CD4-positive, alpha-beta T cell treated with Interleukin-15 for 1 hour (primary cell): ENCODE data around the gene QKI.
A peak's percentile ranks its signal among the peaks of the same experiment; 100 is the strongest.
"Not testable (repeated sequence)": the region's sequence is repeated elsewhere in the genome, so short reads cannot be mapped to it uniquely, and the experiment has no call there.

Experiments
- DNase-seq: peaks from one replicate; pipeline ENCODE4 v3.0.0-alpha.2; 2020

QKI gene

DNA sequence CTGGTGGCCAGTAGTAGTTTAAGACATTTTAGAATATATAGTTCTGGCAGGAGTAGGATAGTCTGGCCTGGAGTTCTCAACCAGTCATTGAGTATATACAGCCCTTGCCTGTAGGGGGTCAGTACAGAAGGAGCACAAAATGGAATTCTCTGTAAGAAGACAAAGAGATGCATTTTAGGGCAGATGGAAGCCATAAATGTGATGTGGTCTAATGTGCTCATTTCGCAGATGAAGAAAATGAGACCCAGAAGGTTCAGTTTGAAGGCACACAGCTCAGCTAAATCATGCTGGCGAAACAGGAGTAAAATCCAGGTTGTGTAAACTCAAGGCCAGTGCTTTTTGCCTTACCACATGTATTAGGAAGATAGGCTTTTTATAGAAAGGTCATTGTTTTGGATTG is 29.6 kb downstream of the QKI start:
- DNase-seq: no peak

DNA sequence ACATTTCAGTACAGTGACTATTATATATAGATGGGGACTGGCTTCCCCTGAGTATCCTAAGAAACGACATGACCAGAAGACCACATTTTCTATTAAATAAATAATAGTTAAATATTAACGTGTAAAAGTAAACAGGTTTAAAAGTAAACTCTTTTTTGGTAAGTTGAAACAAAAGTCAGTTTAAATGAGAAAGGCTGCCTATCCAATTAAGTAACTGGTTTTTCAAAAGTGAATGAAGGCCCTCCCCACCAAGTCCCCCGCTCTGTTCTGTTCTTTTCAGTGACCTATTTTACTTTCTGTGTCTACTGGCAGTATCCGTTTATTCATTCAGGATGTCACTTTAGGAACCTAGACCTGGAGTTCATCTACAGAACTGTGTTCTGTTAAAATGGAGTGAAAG is 32.0 kb downstream of the QKI start:
- DNase-seq: no peak

DNA sequence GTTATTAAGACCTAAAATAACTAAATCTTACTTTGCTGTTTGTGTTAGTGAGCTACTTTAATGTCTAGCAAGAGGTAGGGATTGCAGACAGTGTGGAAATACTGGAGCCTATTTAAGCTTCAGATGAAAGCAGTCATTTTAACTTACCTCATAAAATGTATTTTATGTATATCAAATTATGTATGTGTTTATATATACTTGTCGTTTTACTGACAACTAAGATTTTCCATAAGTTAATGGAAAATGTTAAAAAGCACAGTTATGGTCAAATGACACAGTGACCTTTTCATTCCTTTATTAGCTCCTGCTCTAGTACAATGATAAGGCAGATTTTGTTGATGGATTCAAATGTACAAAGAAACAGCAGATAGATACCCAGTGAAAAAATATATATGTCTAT is 34.6 kb downstream of the QKI start:
- no peak for DNase-seq

DNA sequence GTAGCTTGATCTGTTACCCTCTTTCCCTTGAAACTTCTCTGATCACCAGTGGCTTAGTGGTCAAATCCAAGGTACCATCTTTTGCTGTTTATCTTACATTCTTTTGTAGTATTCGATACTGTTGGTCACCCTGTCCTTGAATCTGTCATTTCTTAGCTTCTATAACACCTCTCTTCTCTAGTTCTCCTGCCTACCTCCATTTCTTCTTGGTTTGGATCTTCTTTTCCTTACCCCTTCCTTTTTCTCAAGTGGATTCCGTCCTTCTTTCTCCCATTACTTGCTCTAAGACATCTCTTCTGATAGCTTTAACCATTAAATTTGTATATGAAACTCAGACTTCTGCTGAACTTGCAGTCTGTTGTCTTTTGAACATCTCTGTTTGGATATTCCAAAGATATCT is 39.9 kb downstream of the QKI start:
- DNase-seq: no peak

DNA sequence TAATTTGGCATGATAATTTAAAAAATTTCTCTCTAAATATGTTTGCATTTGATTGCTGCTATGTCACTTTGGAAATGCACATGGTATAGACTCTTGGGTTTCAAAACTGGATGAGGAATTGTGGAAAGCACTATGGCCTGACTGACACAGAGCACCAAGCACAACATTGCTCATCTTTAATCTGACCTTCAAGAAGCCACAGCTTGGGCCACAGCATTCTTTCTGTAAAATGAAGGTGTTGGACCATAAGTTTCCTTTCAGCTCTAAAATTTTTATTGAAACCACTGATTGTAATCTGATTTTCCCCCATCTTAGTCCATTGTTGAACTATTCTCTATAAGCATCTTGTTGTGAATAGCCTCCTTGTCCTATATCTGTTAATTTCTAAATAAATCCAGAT is 41.0 kb downstream of the QKI start:
- no peak for DNase-seq

DNA sequence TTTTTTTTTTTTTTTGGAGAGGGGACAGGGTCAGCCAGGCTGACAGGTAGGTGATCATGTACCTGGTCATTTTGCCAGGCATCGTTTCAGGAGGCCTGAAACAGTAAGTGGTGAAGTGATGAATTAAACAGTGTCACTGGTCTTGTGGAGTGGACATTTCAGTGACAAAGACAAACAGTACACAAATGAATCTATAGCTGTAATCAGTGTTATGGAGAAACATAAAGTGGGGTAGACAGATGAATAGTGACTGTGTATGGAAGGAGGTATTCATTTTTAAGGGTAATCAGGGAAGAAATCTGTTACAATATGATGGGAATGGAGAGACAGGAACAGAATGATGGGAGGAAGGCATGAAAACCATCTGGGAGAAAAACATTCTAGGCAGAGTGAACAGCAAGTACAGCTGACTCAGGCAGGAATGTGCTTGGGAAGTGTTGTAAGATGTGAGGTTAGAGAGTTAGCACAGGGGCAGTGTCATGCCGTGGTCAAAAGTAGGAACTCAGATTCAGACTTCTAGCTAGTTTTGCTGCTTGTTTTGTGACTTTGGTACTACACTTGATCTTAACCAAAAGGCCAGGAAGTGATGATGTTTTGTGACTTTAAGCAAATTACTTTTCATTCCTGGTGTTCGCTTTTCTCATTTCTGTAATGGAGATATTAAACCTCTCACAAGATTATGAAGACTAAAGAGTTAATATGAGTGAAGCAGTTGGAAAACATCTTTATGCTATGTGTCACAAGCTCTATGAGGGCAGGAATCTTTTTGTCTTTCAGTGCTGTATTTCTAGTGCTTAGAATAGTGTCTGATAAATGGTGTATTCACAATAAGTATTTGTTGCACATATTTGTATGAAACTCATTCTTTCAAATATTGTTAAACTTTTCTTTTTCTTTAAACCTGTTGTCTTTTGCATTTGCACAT is 43.4 kb downstream of the QKI start:
- peak; percentile 20 for DNase-seq

DNA sequence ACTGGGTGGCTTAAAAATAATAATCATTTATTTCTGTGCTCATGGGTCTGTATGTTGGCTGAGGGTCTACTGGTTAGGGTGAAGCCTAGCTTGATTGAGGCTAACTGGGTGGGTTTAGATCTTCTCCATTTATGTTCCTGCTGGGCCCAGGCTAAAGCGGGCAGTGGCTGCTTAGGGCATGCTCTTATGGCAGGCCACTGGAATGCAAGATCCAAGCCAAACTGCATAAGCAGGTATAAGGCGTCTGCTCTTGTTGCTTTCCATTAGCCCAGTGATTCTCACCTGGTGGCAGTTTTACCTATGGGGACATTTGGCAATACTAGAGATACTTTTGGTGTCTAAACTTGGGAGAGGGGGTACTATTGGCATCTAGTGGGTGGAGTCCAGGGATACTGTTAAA is 44.5 kb downstream of the QKI start:
- no peak for DNase-seq

DNA sequence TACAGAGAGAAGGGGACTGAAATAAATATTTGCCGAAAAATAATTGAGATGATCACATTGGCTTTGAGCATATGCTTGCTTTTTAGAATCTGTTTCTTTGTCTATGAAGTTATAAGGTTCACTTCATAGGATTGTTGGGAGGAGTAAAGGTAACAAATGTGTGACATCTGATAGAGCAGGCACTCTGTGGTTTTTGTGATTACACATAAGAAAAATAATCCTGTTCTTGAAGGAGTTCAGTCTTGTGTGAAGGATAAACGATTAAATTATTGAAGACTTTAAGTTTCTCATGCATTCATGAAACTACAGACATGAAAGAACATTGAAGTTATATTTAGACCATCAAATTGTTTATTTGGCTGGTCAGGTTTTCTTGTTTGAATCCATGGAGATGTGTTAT is 45.0 kb downstream of the QKI start:
- DNase-seq: no peak

DNA sequence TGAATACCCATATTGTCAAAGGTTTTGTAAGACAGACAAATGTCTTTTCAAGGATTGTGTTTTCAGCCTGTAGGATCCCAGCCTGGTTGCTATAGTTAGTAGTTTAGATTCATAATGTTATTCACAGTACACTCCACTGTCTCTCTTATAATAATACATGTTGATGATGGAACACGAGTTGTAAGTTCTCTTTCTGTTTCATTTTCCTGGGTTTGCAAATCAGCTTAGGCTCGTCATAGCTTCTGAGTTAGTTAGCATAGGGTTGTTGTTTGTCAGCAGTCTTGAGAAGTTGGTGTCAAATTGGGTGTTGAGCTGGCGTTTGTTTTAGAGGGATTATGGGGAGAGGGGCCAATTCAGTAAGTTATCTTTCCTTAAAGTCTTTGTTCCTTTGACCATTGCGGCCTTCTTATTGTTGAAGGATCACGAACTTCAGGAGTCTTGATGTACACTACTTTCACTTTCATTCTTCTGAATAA is 45.8 kb downstream of the QKI start:
- DNase-seq: no peak

DNA sequence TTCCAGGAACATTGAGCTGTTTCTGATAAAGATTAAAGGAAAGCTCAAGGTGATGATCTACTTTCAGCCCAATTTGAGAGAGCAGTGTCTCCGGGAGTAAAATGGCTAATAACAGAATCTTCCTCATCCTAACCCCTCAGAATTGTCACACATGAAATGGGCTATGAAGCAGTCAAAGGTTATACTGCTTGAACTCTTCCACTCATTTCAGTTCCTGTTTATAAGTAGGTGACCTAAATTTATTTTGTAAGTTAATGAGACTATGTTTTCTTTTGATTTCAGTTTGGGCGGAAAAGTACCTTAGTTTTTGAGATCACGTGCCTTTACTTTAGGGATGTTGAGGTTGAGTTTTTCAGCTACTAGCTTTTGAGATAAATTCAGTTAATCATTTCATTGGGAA is 47.2 kb downstream of the QKI start:
- DNase-seq: no peak

DNA sequence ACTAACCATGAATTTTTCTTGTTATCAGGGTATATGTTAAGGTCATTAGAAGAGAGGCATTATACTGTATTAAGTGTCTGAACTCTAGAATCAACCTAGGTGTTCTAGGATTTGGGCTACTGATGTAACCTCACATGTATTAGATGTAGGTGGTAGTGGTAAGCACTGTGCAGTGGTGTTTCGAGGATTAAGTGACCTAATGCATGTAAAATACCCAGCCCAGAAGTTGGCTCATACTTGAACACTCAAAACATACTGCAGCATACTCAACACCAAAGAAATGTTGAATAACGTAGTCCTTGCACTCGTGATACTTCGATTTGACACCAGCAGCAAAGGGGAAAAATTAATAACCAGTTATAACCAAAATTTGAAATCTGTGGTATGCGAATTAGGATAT is 48.7 kb downstream of the QKI start:
- DNase-seq: no peak

DNA sequence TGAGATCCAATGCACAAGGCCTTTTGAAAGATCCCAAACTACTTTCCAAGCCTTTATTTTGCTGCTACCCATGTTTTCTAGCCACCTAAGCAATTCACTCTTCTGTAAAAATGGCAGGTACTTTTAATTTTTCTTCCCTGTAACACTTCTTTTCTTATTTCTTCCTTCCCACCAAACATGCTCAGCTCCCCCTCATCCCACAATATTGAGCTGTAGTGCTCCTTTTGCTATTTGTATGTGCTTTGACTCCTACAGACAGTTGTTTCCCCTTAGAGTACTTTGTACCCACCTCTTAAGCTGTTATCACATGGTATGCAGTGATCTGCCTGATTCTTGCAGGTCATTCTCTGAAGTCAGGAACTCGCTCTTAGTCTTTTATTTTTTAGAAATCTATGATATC is 49.3 kb downstream of the QKI start:
- no peak for DNase-seq

DNA sequence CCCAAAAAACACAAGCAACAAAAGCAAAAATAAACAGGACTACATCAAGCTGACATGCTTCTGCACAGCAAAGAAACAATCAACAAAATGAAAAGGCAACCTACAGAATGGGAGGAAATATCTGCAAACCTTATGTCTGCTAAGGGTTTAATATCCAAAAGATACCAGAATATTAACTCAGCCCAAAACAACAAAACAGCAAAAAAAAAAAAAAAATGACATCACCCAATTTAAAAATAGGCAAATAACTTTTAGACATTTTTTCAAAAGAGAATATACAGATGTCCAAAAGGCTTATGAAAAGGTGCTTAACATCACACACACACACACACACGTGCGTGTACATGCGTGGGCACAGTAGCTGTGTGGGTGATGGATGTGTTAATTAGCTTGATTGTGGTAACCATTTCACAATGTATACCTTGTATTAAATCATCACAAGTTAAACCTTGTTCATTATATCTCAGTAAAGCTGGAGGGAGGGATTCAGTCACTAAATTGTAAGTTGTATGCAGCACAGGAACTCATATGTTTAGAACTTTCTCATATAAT is 52.4 kb downstream of the QKI start:
- no peak for DNase-seq

DNA sequence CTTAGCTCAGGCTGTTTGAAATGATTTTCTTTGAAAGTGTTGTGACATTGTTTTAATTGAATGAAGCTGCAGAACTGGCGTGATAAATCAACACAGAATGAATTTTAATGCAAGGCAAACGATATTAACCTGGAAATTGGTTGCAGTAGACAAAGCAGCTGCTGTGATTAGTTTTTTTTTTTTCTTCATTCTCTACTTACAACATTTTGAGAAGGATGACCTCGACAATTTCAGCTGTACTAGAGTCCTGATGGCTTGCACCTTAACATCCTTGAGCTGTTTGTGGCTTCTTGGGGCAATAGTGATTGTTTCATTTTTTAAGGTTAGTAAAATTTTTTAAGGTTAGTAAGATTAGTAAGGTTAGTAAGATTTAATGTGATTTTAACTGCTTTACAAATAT is 54.2 kb downstream of the QKI start:
- no peak for DNase-seq

DNA sequence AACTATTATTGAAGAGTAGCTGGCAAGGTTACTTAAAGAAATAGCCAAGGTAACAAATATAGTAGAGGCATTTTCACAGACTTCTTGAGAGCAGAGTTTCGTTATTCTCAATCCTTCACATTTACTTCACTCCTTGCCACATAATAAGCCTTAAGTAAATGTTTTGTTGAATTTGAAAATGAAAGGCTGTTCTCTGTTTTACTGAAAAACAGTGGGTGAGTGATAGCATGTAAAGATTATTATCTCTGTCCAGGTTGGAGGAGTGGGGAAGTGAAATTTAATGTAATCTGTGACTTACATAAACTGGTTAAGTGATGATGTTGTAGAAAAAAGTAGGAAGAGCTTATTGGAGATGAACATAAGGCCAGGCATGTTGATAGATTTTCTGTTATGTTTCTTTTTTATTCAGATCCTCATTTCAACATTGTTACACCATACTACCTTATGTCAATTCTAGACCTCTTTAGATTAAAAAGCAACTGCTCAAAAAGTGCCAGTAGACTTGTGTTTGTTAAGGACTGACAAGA is 55.0 kb downstream of the QKI start:
- no peak for DNase-seq

DNA sequence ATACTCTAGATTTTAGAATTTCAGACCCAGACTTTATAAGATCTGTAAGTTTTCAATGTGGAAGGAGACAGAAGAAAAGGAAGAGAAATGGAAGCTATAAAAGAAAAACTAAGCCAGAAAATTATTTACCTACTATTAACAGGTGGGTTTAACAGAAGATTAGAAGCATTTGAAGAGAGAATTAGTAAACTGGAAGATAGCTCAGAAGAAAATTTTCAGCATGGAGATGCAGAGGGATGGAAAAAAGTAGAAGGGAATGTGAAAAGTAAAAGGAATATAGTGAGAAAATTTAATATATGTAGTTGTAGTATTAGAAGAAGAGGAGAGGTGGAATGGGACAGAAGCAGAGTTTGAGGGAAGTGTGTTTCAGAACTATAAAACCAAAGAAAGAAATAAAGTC is 56.1 kb downstream of the QKI start:
- no peak for DNase-seq

DNA sequence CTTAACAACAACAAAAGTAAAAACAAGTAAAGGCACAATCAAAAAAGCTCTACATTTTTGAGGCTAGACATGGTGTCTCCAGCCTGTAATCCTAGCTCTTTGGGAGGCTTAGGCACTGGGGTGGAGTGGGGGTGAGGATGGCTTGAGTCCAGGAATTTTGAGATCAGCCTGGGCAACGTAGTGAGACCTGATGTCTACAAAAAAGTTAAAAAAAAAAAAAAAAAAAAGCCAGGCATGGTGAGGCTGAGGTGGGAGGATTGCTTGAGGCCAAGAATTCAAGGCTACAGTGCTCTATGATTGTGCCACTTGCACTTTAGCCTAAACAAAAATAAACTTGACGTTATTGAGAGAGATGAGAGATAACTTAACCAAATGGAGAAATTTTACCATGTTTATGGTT is 60.1 kb downstream of the QKI start:
- no peak for DNase-seq

DNA sequence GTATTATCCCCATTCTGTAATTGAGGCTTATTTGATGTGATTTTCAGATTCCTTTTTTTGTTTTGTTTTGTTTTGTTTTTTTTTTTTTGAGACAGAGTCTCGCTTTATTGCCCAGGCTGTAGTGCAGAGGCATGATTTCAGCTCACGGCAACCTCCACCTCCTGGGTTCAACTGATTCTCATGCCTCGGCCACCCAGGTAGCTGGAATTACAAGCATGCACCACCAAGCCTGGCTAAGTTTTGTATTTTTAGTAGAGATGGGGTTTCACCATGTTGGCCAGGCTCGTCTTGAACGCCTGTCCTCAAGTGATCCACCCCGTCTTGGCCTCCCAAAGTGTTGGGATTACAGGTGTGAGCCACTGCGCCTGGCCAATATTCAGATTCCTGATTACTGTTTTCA is 62.4 kb downstream of the QKI start:
- DNase-seq: not testable (repeated sequence)

DNA sequence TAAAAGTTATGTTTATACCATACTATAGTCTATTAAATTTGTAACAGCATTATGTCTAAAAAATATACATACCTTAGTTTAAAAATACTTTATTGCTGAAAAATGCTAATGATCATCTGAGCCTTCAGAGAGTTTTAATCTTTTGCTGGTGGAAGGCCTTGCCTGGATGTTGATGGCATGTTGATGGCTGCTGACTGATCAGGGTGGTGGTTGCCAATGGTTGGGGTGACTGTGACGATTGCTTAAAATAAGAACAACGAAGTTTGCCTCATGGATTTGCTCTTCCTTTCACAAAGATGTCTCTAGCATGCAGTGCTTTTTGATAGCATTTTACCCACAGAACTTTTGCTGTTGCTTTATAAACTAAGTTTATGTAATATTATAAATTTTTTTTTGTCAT is 68.6 kb downstream of the QKI start:
- no peak for DNase-seq

DNA sequence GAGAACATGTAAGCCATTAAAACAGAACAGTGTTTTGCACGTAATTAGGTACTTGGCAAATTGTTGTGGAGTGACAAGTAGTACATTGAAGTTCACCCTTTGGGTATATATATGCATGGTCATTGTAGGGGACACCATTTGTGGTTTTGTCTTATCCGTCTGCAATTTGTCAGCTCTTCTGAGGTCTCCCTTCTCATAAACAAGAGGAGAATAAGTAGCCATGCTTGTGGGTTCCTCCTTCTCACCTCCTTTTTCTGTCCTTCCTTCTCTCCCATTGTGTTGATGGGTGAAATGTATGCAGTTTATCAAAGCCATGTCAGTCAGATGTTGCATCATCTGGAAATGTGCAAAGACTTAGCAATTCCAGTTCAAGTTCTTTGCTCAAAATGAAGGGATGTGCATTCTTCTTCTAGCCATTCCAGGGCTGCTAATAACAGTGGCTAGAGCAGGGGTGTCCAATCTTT is 70.9 kb downstream of the QKI start:
- DNase-seq: no peak

DNA sequence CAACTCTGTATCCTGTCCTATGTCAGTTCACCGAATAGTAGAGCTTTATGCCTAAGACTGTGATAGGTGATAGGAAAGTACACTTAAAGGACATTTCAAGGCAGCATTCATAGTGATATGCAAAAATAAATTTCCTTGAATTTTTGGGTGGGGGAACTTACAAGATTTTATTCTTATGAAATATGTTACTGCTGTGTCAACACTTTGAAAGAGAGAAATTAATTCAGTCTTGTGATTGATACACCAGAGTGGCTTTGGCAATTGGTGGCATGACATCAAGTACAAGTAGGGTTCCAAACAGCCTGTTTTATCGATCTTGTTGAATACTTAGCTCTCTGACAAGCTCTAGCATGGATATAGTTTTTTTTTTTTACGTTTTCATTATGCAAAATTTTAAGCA is 72.3 kb downstream of the QKI start:
- DNase-seq: no peak

DNA sequence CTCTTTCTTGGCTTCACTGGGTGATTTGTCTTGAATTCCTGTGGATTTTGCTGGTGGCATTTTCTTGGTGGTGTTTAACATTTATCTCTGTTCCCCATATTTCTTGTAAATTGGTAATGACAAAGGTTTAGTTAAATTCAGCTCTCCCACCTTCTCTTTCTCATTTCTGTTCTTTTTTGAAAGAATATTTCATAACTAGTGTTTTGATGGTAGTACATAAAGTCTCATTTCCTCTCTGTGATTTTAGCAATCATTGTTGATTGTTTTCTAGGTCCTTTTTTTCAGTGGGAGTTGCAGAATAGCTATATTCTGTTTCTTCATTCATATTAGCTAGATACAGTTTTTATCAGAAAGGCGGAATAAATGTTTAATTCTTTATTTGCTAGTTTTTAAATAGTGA is 73.1 kb downstream of the QKI start:
- no peak for DNase-seq

DNA sequence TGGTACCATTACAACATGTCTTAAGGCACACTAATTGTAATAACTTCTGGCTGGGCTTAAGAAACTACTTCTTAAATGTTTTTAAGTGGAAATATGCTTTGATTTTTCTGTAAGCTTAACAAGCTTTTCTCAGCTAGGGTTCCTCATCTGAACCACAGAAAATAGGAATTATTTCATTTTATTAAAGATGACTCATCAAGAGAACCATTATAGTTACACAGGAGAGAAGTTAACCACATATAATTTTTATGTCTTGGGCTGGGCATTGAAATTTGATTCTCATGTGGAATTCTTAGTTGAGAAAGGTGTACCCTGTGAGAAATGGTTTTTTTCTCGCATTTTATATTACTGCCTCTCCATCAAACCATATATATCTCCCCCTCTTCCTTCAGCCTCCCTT is 75.1 kb downstream of the QKI start:
- no peak for DNase-seq

DNA sequence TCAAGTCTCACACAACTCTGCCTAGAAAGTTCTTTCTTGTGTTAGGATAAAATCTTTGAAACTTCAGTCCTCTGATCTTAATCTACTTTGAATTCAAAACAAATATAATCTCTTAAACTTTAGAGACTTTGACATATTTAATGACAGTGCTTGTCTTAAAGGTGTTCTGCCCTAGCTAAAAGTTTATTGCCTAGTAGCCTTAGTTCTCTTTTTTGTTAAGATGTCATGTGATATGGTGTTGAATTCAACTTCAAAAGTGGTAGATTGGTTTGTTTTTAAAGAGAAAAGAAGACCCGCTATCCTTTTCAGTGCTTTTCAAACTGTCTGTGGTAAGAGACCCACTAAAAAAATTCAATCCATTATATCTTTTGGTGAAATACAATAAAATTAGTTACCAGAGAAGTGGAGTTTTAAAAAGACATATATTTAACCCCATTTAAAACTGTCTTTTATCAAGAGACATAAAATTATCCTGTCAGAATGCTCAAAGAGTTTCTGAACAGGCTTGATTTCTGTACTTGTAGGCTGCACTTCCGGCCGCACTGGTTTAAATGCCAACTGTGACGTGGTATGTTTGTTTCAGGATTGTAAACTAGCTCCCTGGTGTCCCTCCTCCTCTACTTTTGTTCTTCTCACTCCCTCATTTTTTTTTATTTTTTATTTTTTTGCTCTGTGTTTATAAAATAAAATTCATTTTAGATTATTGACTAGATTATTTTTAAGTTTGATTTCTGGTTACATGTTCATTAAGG is 76.5 kb downstream of the QKI start:
- no peak for DNase-seq
